DMS153 treated with DMSO at 0.1 percent for 48 hours (cell line): ENCODE results near the gene CMTM1.
"Not testable (repeated sequence)": the region's sequence is repeated elsewhere in the genome, so short reads cannot be mapped to it uniquely, and the experiment has no call there.

ENCODE experiments used
- DNase-seq: peaks from one replicate; lab custom pipeline; 2025; ENCODE audit not compliant: unreplicated experiment; lab: John Stamatoyannopoulos, UW

CMTM1 gene

DNA sequence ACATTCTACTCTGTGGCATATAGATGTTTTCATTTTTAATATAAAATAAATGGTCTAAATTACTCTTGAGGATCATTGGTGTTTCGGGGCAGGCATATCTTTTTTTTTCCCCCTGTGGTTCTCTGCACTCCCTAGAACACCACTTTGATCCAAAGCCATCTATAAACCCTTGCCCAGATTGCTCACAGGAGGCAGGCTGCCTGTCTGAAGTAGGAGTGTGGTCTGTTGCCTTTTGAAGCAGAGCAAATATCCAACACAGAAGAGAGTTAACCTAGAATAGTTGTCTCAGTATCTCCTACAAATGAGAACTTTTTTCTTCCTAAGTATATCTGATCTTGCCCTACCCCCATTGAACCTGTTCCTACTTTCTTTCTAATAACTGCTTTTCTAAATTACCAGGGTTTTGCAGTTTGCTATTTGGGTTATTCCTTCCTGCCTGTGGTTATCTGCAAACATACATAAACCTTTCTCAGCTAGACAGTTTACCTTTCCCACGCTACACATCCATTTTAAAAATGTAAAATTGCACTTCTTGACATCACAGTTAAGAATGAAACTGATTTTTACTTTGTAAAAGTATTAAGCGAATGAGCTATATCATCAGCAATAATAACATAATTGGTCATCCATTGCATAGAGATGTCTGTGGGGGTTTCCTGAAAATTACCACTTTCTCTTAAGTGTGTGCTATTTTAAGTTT is 4.7 kb upstream of the CMTM1 start:
- no peak for DNase-seq

DNA sequence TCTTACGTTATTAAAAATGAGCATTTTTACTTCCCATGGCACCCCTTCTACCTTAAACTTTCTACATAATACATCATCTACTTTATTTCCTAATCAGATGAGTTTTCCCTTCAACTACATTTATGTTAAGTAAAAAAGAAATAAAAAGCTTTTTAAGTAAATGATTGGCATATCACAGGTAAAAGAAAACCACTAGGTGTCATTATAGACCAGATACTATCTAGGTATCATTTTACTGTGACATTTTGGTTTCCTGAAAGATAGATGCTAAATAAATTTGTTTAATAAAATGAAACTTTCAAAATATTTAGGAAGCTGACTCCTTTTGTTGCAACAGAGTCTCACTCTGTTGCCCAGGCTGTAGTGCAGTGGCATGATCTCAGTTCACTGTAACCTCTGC is 3.8 kb upstream of the CMTM1 start:
- no peak for DNase-seq

GRCh38 chr16:66562986-66563385 is 3.3 kb upstream of the CMTM1 start:
- DNase-seq = no peak

DNA sequence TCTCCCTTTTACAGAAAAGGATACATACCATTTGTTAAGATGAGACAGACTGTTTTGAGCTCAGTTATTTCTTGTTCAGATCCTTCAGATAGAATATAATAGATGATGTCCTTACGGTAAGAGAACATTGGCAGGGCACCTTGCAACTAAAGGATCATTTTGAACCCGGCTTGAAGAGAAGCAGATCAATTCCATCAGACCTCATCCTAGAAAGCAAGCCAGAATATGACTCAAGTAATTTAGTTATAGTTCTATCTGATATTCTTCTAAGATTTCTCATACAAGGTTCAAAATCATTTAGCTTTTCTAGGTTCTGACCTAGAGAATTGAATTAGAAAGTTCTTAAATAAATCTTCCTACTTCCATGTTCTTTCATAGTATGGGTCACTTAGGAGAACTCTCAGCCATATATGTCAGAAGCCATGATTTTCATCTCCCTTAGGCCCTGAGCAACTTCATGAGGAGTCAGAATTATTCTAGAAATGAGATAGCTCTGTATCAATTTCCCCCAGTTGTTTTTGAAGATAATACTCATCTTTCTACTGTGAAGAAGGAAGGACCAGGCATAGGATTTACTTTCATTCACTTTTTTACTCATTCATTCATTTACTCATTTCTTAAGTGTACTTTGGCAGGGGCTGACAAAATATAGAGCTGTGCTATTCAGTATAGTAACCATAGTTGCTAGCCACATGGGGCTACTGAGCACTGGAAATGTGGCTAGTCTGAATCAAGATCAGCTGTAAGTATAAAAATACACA is 2.5 kb upstream of the CMTM1 start:
- no peak for DNase-seq

DNA sequence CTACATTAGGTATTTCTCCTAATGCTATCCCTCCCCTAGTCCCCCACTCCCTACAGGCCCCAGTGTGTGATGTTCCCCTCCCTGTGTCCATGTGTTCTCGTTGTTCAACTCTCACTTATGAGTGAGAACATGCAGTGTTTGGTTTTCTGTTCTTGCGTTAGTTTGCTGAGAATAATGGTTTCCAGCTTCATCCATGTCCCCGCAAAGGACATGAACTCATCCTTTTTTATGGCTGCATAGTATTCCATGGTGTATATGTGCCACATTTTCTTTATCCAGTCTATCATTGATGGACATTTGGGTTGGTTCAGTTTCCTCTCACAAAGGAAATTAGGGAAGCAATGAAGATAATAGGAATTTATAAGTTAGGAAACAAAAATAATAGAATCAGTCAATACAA is 1.0 kb downstream of the CMTM1 start:
- DNase-seq = not testable (repeated sequence)

DNA sequence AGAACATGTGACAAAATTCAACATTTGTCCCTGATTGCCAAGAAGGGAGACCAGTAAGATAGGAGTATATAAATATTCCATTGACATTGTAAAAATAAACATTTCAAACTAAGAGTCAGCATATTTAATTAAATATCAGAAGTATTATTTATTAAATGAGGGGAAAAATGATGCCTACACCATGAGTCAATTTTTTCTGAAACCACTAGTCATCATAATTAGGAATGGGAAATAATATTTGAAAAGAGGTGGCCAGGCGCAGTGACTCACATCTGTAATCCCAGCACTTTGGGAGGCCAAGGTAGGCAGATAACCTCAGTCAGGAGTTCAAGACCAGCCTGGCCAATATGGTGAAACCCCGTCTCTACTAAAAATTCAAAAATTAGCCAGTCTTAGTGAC is 2.1 kb downstream of the CMTM1 start:
- DNase-seq = no peak

GRCh38 chr16:66569131-66569530 is 2.9 kb downstream of the CMTM1 start:
- no peak for DNase-seq

DNA sequence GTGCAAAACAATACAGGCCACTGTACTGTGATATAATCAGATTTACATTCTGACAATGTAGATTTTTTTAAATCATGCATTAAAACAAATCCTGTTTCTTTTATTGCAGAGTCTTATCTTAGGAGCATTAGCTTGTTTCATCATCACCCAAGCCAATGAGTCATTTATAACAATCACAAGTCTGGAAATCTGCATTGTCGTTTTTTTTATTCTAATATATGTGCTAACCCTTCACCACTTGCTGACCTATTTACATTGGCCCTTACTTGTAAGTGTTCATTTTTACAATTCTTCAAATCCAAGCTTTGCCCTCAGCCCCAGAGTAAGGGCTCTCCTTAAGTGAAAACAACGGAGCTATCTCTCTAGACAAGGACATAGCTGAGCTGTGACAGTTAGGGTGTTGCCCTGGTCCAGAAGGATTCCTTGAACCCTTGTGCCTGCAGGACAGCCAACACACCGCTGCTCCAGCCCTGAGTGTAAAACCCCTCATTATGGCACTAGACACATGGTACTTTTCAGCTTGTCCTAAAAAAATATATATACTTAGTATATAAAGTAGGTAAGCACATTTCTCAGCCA is 3.7 kb downstream of the CMTM1 start:
- DNase-seq = no peak

DNA sequence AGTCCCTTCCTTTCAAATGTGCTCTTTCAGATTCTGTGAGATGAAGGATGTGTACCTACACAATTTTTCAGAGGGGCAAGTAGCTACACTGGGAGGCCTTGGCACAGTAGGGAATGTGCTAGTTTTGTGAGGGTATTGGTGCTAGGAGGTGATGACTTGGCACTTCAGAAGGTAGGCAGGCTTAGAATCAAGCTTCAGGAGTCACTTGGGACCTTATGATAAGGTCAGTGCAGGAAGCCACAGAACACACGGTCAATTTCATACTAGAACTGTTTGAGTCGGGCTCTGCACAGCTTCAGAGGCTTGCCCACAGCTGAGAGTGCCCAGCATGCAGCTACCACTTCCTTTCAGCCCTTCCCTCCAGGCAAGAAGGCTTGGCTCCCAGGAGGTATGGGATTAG is 6.1 kb downstream of the CMTM1 start:
- no peak for DNase-seq

DNA sequence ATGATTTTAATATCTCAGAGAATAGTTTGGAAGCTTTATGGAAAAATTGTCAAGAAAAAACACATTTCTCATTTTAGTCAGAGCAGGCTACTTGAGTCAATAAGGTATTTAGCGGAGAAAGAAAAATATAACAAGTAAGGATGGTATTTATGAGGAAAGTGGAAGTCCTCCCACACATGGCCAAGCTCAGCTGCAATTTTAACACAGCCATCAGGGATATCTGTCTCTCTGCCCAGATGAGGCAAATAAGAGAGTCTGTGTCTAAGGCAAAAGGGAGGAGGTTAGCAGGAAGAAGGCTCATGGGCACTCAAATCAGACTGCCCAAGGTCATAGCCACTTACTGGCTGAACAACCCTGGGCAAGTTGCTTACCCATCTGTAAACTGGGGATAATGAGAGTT is 7.8 kb downstream of the CMTM1 start:
- DNase-seq = no peak

DNA sequence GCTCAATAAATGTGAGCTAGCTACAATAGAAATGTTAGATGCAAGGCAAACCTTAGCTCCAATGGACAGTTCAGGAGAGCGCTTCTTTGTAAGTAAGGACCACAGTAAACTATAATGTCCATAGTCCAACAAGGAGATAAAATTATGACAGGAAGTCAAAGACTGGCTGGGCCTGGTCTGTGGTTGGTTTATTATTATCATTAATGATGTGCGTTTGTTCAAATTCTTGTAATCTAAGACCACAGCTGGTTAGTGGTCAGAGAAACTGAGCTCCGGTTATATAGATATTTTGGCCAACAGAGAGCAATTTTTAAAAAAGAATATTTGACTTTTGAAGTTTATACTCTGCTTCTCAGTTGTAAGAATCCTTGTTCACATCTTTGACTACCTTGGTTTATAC is 8.3 kb downstream of the CMTM1 start:
- DNase-seq = no peak

DNA sequence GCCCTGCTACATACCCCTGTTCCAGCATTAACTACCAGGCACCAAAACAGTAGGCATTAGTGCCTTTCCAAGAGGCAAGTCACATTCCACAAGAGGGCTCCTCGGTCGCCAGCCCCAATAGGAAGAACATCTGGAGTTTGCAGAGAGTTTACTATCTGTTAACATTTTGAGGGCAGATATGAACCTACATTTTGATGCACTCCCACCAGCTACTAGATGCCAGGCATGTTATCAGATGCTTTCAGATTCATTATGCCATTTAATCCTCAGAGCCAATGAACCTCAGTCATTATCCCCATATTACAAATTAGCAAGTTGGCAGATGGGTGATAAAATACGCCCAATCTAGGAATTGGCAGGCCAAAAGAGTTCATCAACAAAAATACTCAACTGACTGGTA is 8.8 kb downstream of the CMTM1 start:
- DNase-seq = no peak

GRCh38 chr16:66576296-66576695 is 10.1 kb downstream of the CMTM1 start:
- no peak for DNase-seq

- DNase-seq = no peak
These were observed 12.7 kb downstream of the CMTM1 start, which contains the start of gene CMTM2 for GRCh38 chr16:66578651-66579531. Gene CMTM2, plus strand, starts transcription at chr16:66579463. Its CDS starts 145 bp downstream, at chr16:66579608.

- DNase-seq = no peak
These were observed 14.5 kb downstream of the CMTM1 start for GRCh38 chr16:66580605-66581209.

GRCh38 chr16:66581246-66581952 is 15.2 kb downstream of the CMTM1 start:
- no peak for DNase-seq

DNA sequence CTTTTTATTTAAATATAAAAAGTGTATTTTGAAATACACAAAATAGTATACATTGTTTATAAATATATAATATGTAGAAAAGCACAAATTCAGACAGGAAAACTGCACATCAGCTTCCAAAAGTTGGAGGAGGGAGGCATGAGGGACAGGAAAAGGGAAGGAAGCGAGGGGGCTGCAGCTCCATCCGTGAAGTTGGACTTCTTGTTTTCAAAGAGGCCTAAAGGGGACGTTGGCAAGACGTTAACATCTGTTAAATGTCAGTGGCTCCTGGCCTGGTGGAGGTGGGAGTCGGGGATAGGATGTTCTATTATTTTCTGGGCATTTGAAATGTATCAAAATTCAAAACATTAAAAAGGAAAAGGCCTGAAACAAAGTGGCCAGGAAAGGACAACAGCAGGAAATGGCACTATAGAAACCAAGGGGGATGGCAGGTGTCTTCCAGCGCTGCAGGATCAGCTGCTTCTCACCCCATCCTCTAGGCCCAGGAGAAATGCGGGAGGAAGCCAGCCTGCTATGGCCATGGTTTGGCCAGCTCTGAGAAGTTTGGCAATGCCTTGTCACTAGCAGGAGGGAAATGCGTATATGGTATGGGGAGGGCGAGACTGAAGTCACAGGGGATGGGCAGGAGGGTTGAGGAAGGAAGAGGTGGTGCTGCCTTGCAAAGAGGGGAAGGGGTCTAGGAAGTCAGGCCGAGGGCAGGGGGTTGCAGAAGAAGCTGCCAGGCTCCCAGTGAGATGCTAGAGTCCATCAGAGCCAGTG is 19.4 kb downstream of the CMTM1 start:
- no peak for DNase-seq

DNA sequence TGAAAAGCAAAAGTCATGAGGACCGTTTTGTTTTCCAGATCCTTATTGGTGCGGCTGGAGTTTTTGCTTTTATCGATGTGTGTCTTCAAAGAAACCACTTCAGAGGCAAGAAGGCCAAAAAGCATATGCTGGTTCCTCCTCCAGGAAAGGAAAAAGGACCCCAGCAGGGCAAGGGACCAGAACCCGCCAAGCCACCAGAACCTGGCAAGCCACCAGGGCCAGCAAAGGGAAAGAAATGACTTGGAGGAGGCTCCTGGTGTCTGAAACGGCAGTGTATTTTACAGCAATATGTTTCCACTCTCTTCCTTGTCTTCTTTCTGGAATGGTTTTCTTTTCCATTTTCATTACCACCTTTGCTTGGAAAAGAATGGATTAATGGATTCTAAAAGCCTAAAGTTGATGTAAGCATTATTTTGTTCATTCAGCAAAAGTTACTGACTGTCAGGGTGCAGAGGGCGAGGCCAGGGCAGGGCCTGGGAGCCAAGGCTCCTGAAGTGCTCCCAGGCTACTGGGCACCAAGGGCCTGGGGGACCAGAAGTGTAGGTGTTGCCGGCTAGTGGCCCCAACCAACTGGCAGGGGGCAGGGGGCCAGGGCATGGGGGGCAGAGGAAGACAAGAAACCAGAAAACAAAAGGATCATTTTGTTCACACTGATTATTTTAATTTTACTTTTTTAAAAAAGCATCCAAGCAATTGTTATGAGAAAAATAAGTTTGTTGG is 21.8 kb downstream of the CMTM1 start:
- no peak for DNase-seq
